Thymus (tissue), 11 donors: ENCODE measurements around the gene NSMCE4A. TPM values are rescaled to one million over a fixed set of nuclear protein-coding genes. Genes with fewer than 3 reads are reported as not detected.
"Not testable (repeated sequence)": the region's sequence is repeated elsewhere in the genome, so short reads cannot be mapped to it uniquely, and the experiment has no call there.

Experiments used
- DNase-seq, 9 donors: peaks; one replicate each; pipeline ENCODE4 v3.0.0-alpha.2; 2013; ENCODE audit warnings: low spot score in 9 of 9, low read depth in 6 of 9, missing footprints in 1 of 9
- H3K27ac ChIP-seq, 2 donors: one replicate each; pipeline ENCODE4 v1.5.1; 2013; ENCODE audit warnings: control low read depth in 1 of 2, low read depth in 1 of 2, low read length in 1 of 2, mild to moderate bottlenecking in 1 of 2, moderate library complexity in 1 of 2
- H3K27me3 ChIP-seq, 2 donors: one replicate each; pipeline ENCODE4 v1.5.1; 2013; ENCODE audit warnings: low read length in 1 of 2; ENCODE audit not compliant: control insufficient read depth in 2 of 2, insufficient read depth in 1 of 2
- H3K36me3 ChIP-seq, 2 donors: one replicate each; pipeline ENCODE4 v1.5.1; 2013; ENCODE audit warnings: low read length in 1 of 2, mild to moderate bottlenecking in 1 of 2, moderate library complexity in 1 of 2; ENCODE audit not compliant: control insufficient read depth in 2 of 2, insufficient read depth in 2 of 2
- H3K4me1 ChIP-seq, 2 donors: one replicate each; pipeline ENCODE4 v1.5.1; 2013; ENCODE audit warnings: low read length in 2 of 2; ENCODE audit not compliant: control insufficient read depth in 2 of 2, insufficient read depth in 2 of 2
- H3K4me3 ChIP-seq, 2 donors: one replicate each; pipeline ENCODE4 v1.5.1; 2013; ENCODE audit warnings: low read length in 2 of 2, control low read depth in 1 of 2, mild to moderate bottlenecking in 1 of 2
- H3K9me3 ChIP-seq, 2 donors: one replicate each; pipeline ENCODE4 v1.5.1; 2013; ENCODE audit warnings: low read length in 1 of 2, mild to moderate bottlenecking in 1 of 2; ENCODE audit not compliant: control insufficient read depth in 2 of 2, insufficient read depth in 1 of 2
- WGBS: extraction: QIAGEN DNeasy Blood & Tissue Kit; methylation state at CpG from one replicate; pipeline ENCODE4 v1.1.7; 2013; 5-methylcytosine and 5-hydroxymethylcytosine counted together
- polyA plus RNA-seq: library from polyadenylated mRNA; stranded (reverse); fragments of 200-250 nt; gene quantifications from one replicate; pipeline ENCODE4 v1.2.3, GENCODE V29; 2013
- total RNA-seq: library from RNA; stranded (reverse); fragments of 120-200 nt; gene quantifications from one replicate; pipeline ENCODE4 v1.2.4, GENCODE V29; 2013
- donor health status: healthy.

NSMCE4A gene
- total and polyA plus RNA-seq, 2 donors, result 81.5 to 131 TPM

DNA sequence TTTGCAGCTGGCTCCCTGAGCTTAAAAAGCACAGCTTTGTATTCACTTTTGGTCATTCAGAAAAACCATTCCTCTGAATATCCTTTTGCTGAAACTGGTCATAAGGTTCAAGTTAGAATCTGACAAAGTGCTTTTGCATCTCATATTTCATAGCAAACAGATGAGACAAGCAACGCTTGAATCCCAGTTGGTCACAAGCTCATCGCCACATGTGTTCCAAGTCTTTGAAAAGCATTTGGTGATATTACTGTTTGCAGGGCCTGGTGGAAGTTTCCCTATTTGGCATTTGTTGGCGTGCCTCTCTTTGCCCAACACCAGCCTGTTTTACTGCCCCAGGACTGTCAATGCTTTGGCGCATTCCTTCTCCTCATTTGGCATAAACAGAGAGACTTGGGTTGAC, 24.3 kb upstream of the NSMCE4A start:
- Histone ChIP-seq H3K4me1 (no peaks in the 10 kb centered on the region), H3K27ac (no peak overlapping the region), H3K27me3 (peaks cover 0 to 2% of the 10 kb centered on the region in 2 donors), H3K9me3 (no peaks in the 10 kb centered on the region), H3K36me3 (no peaks in the 10 kb centered on the region), H3K4me3 (no peak overlapping the region)
- no peak for DNase-seq
- 95% methylated on average over 4 of the region's 4 CpGs for WGBS

DNA sequence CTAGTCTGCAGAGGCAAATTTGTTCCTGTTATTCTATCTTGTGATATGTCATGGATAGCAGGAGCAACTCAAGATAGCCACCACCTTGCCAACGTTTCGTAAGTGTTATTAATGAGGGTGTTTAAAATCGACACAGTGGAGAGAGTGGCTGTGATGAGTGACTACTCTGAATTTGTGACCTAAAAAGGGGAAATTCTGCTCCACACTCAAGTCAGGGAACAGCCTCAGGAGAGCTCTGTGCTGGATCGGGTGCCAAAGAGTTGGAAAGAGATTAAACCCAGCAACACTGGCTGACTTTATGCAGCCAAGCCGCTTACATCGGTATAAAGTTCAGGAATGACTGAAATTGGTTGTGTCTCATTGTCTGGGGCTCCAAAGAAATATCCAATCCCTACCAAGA, 23.4 kb upstream of the NSMCE4A start:
- Histone ChIP-seq H3K4me1 (no peaks in the 10 kb centered on the region), H3K27ac (no peak overlapping the region), H3K27me3 (peaks cover 0 to 5% of the 10 kb centered on the region in 2 donors), H3K36me3 (no peaks in the 10 kb centered on the region), H3K4me3 (no peak overlapping the region), H3K9me3 (no peaks in the 10 kb centered on the region)
- no peak for DNase-seq
- 88% methylated on average over 6 of the region's 6 CpGs for WGBS

DNA sequence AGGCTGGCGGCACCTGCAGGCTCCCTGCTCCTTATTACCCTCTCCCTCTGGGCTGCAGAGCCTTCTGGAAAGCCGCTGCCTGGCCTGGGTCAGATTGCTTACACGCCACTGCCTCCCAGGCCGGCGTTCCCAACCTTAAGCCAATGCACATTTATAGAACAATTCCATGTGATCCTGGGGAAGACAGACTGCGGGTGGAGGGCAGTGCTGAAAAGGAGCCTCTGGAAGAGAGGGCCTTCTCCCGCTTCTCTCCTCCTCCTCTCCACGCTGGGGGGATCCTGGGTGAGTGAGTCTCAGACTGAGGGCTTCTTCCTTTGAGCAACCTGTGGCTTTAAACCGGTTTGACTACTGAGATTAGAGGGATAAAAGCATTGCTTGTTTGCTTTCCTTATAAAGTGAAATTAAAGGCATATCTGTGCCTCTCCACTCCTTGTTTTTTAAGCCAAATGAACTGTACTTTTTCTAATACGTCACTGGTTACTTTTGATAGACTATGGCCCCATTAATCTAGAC, 19.5 kb upstream of the NSMCE4A start:
- Histone ChIP-seq H3K36me3 (no peaks in the 10 kb centered on the region), H3K27ac (peak overlapping the region; percentile 71 to 72), H3K27me3 (peaks cover 0 to 5% of the 10 kb centered on the region in 2 donors), H3K9me3 (no peaks in the 10 kb centered on the region), H3K4me3 (no peak overlapping the region), H3K4me1 (no peaks in the 10 kb centered on the region)
- WGBS, result 51% methylated on average over 10 of the region's 10 CpGs
- no peak for DNase-seq

DNA sequence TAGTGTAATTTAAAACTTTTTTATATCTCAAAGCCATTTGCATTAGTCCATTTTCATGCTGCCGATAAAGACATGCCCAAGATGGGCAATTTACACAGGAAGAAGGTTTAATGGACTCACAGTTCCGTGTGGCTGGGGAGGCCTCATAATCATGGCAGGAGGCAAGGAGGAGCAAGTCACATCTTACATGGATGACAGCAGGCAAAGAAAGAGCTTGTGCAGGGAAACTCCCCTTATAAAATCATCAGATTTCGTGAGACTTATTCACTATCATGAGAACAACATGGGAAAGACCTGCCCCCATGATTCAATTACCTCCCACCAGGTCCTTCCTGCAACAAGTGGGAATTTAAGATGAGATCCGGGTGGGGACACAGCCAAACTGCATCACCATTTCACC, 16.7 kb upstream of the NSMCE4A start:
- DNase-seq, H3K27me3 ChIP-seq, H3K4me3 ChIP-seq, H3K36me3 ChIP-seq, H3K9me3 ChIP-seq, H3K4me1 ChIP-seq, H3K27ac ChIP-seq: not testable (repeated sequence)
- 81% methylated on average over 4 of the region's 4 CpGs for WGBS

DNA sequence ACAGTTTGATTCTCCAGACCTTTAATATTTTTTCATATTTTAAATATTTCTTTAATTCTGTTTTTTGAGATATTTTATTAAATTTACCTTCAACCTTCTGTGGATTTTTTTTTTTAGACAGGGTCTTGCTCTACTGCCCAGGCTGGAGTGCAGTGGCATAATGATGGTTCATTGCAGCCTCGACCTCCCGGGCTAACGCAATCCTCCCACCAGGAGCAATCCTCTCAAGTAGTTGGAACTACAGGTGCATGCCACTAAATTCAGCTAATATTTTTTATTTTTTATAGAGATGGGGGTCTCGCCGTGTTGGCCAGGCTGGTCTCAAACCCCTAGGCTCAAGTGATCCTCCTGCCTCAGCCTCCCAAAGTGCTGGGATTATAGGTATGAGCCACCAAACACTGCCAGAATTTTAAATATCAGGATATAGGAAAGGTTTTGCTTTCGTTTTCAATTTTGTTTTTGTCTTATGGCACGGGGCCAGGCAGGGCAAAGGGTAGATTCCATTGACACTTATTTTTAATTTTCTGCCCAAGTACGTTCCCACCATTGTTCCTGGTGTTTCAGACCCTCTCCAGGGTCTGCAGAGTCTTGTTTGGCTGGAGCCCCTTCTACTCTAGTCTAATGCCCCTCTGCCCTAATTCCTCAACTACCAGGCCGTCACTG, 15.1 kb upstream of the NSMCE4A start:
- no peaks in the 10 kb centered on the region for H3K36me3 ChIP-seq
- no peak for DNase-seq
- no peaks in the 10 kb centered on the region for H3K9me3 ChIP-seq
- peaks cover 0 to 5% of the 10 kb centered on the region in 2 donors for H3K27me3 ChIP-seq
- WGBS, result 92% methylated on average over 9 of the region's 9 CpGs
- H3K4me3 ChIP-seq, result no peak overlapping the region
- no peak overlapping the region for H3K27ac ChIP-seq
- no peaks in the 10 kb centered on the region for H3K4me1 ChIP-seq

DNA sequence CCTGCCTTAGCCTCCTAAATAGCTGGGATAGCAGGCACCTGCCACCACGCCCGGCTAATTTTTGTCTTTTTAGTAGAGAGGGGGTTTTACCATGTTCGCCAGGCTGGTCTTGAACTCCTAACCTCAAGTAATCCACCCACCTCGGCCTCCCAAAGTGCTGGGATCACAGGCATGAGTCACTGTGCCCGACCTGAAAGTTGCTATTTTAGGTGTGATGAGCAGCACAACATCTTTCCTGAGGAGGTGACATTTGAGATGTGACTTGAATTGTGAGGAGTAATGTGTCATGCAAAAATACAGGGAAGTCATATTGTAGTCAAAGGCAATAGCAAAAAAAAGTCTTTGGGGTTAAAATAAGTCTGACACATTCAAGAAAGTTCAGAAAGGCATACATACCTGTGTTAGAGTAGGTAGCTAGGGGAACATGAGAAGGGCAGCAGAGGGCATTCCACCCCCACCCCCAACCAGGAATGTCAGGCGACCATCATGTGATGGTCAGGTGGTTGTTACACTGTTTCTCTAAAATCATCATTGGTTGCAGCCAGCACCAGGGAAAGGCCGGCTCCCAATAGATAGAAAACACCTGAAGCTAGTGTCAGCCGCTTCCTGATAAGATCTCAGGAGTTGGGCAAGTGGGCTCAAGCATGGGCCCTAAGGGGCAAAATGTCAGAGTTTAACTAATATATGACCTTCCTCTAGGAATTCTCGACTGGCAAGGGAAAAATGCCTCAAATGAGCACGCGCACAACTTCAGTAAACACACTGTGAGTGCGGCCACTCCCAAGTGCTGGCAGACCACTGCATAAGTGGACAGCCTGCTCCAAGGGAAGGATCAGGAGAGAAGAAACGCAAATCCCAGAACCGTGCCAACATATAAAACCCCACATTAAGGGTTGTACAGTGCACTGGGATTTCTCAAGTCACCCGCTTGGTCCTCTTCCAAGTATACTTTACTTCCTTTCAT, 13.6 kb upstream of the NSMCE4A start, which contains the start of gene TACC2:
TSS of gene TACC2 (plus strand) at position 803 of the 964 bp plus-strand sequence. CDS start 32,819 bp downstream, outside the sequence.
- no peaks in the 10 kb centered on the region for H3K36me3 ChIP-seq
- no peak for DNase-seq
- no peak within 1 kb of the TSS for H3K4me3 ChIP-seq
- H3K27ac ChIP-seq, result no peak within 1 kb of the TSS
- H3K4me1 ChIP-seq, result no peaks in the 10 kb centered on the region
- 86% methylated on average over 15 of the region's 15 CpGs for WGBS
- no peaks in the 10 kb centered on the region for H3K27me3 ChIP-seq
- H3K9me3 ChIP-seq, result peaks cover 0 to 8% of the 10 kb centered on the region in 2 donors

DNA sequence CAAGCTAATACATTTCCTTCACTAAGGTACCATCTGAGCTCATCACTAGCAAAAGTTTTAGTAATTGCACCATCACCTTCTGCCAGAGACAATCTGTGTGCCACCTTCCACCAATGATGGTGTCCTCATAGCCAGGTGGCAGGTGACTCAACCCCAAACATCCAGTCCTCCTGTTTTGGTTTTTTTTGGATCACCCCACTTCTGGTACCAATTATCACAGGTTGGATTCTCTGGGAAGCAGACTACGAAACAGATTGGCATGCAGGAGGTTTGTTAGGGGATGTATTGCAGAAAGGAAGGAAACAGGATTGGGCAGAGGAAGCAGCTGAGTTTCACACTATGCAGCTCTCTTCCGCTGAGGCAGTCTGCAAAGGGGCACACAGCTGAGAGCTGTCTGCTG, 9.4 kb upstream of the NSMCE4A start:
- 83% methylated on average over 2 of the region's 2 CpGs for WGBS
- H3K4me3 ChIP-seq, result no peak overlapping the region
- H3K9me3 ChIP-seq, result peaks cover 0 to 8% of the 10 kb centered on the region in 2 donors
- H3K36me3 ChIP-seq, result no peaks in the 10 kb centered on the region
- H3K4me1 ChIP-seq, result no peaks in the 10 kb centered on the region
- no peaks in the 10 kb centered on the region for H3K27me3 ChIP-seq
- no peak for DNase-seq
- H3K27ac ChIP-seq, result no peak overlapping the region

DNA sequence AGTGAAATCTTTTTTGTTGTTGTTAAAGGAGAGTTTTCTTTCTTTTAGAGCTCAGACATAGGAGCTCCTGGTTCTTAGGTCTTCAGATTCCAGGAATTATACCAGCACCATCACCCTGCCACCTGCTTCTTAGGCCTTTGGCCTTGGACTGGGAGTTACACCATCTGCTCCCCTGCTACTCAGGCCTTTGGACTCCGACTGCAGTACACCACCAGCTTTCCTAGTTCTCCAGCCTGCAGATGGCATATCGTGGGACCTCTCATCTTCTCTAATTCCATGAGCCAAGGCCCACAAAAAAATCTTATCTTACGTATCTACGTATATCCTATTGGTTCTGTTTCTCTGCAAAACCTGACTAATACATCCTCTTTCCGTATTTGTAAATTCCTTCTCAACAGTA, 8.8 kb upstream of the NSMCE4A start:
- 96% methylated on average over 5 of the region's 5 CpGs for WGBS
- H3K27ac ChIP-seq, result no peak overlapping the region
- no peaks in the 10 kb centered on the region for H3K4me1 ChIP-seq
- H3K4me3 ChIP-seq, result no peak overlapping the region
- no peak for DNase-seq
- no peaks in the 10 kb centered on the region for H3K36me3 ChIP-seq
- no peaks in the 10 kb centered on the region for H3K27me3 ChIP-seq
- peaks cover 0 to 8% of the 10 kb centered on the region in 2 donors for H3K9me3 ChIP-seq

DNA sequence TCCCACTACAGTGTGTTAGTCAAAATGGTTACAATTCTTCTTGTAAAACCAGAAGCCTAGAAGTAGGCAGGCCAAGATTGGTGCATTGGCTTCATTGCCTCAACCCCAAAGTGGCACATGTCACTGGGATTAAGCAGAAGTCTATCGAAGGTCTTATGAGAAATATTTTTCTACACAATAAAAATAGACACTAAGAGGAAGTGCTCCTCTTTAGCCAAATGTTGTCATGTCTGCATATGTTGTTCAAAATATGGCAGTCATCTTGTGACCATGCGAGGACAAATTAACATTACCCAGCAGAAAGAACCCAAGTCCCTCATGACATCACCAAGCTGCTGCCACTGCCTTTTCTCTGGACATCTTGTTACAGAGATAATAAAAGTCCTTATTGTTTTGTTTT, 6.3 kb upstream of the NSMCE4A start:
- H3K9me3 ChIP-seq, result peaks cover 0 to 15% of the 10 kb centered on the region in 2 donors
- no peaks in the 10 kb centered on the region for H3K27me3 ChIP-seq
- no peak overlapping the region for H3K27ac ChIP-seq
- WGBS, result 96% methylated on average over 2 of the region's 2 CpGs
- no peaks in the 10 kb centered on the region for H3K4me1 ChIP-seq
- no peaks in the 10 kb centered on the region for H3K36me3 ChIP-seq
- DNase-seq, result no peak
- no peak overlapping the region for H3K4me3 ChIP-seq
